ENCODE results near the gene ADGRD2. TPM values are rescaled to one million over a fixed set of nuclear protein-coding genes. Genes with fewer than 3 reads are reported as not detected.

ADGRD2 gene
- total and polyA plus RNA-seq, 2 of the 13 experiments (the other 11 are each of a cell fraction or from before 2014, with no cell fraction given), result not detected

- TF ChIP-seq ZBTB10 (CRISPR knock-in tag; IDR thresholded peaks at IDR 0.05; ENCODE audit: borderline replicate concordance) (no peak), HMG20B (CRISPR knock-in tag; conservative IDR thresholded peaks at IDR 0.05) (no peak), NFYB (CRISPR knock-in tag; IDR thresholded peaks at IDR 0.05) (peak; percentile 66; the same call in 1 of the 2 replicates), ZNF20 (CRISPR knock-in tag; IDR thresholded peaks at IDR 0.05) (no peak; the same call in 1 of the 2 replicates), TEAD2 (CRISPR knock-in tag; IDR thresholded peaks at IDR 0.05) (no peak), ZMYM2 (CRISPR knock-in tag; IDR thresholded peaks at IDR 0.05) (0 out of 2 replicates have a peak, but pooled peaks have one; percentile 30), ZNF329 (CRISPR knock-in tag; IDR thresholded peaks at IDR 0.05; ENCODE audit: low read depth) (no peak), ZGPAT (CRISPR knock-in tag; IDR thresholded peaks at IDR 0.05) (peak; percentile 80), POGZ (CRISPR knock-in tag; IDR thresholded peaks at IDR 0.05) (peak; percentile 53; the same call in 1 of the 2 replicates), EP300 (IDR thresholded peaks at IDR 0.05; ENCODE audit: low read depth in 2 of 2, low read length in 2 of 2) (no peak), EP300 (CRISPR knock-in tag; IDR thresholded peaks at IDR 0.05; ENCODE audit: borderline replicate concordance) (0 out of 2 replicates have a peak, but pooled peaks have one; percentile 26), ZFX (CRISPR knock-in tag; IDR thresholded peaks at IDR 0.05; ENCODE audit: low read depth) (peak; percentile 98), SRY (CRISPR knock-in tag; IDR thresholded peaks at IDR 0.05) (0 out of 2 replicates have a peak, but pooled peaks have one; percentile 27), NFIB (CRISPR knock-in tag; IDR thresholded peaks at IDR 0.05; ENCODE audit: borderline replicate concordance) (no peak), ZNF770 (CRISPR knock-in tag; IDR thresholded peaks at IDR 0.05) (peak; percentile 99), ZNF552 (CRISPR knock-in tag; IDR thresholded peaks at IDR 0.05; ENCODE audit: borderline replicate concordance) (no peak), BRCA1 (CRISPR knock-in tag; IDR thresholded peaks at IDR 0.05) (peak; percentile 83; the same call in 1 of the 2 replicates), KLF9 (CRISPR knock-in tag; IDR thresholded peaks at IDR 0.05; ENCODE audit: low read depth) (0 out of 2 replicates have a peak, but pooled peaks have one; percentile 19), ZFP90 (CRISPR knock-in tag; IDR thresholded peaks at IDR 0.05; ENCODE audit: borderline replicate concordance) (no peak), ZNF746 (CRISPR knock-in tag; IDR thresholded peaks at IDR 0.05) (no peak), CC2D1A (CRISPR knock-in tag; IDR thresholded peaks at IDR 0.05) (no peak)
- TF ChIP-seq, protein P1, sequence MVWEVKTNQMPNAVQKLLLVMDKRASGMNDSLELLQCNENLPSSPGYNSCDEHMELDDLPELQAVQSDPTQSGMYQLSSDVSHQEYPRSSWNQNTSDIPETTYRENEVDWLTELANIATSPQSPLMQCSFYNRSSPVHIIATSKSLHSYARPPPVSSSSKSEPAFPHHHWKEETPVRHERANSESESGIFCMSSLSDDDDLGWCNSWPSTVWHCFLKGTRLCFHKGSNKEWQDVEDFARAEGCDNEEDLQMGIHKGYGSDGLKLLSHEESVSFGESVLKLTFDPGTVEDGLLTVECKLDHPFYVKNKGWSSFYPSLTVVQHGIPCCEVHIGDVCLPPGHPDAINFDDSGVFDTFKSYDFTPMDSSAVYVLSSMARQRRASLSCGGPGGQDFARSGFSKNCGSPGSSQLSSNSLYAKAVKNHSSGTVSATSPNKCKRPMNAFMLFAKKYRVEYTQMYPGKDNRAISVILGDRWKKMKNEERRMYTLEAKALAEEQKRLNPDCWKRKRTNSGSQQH (CRISPR knock-in tag; IDR thresholded peaks at IDR 0.05; ENCODE audit: low read depth), result peak; percentile 54; the same call in 1 of the 2 replicates
Measured at GRCh38 chr9:124506931-124507879, 57.0 kb downstream of the ADGRD2 start, which contains the start of gene NR5A1 (continued).

Measured in HepG2 (cell line).